ENCODE results near the gene RHEB. TPM values are rescaled to one million over a fixed set of nuclear protein-coding genes. Genes with fewer than 3 reads are reported as not detected.
A peak's percentile ranks its signal among the peaks of the same experiment; 100 is the strongest.

Gene RHEB
- total RNA-seq, 2 donors from 2014 or later, result 44.9 to 91.0 TPM

DNA sequence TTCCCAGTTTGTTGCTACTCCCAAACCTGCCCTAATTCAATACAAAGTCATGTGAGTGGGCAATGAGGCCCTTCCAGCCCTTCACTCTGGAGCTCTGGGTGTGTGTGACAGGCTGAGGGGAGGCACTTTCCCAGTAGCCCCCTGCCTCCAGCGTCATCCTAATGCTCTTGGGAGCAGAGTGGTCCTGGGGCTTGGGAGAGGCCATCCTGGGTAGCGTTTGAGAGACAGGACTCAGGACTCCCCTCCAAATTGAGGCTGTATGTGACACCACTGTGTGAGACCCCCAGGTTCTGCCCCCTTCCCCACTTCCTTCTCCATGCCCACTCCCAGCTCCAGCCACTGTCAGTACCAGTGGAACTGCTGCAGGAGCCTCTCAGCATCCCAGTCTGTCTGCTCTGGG lies 73.3 kb downstream of the RHEB start:
- 74 to 88% methylated on average over 1 to 2 of the region's 2 CpGs for WGBS, 2 donors
- DNase-seq (peak in 2 of 4 donors; percentile 4 to 5), ATAC-seq (no peak)
- no peak overlapping the region for H3K27ac ChIP-seq
- no peak overlapping the region for H3K4me3 ChIP-seq
- H3K36me3 ChIP-seq (replicated peaks in 1 of 2; ENCODE audit: insufficient read depth in 1 of 2, low read depth in 2 of 2), result no peaks in the 10 kb centered on the region
- intact Hi-C loops (cut with DNase I), result loop anchor here (5.0 kb wide), 1 partner anchor 79 kb away; no protein-coding TSS in a partner anchor
- peaks cover 6% of the 10 kb centered on the region for H3K4me1 ChIP-seq
- no peaks in the 10 kb centered on the region for H3K9me3 ChIP-seq
- no peaks in the 10 kb centered on the region for H3K27me3 ChIP-seq
- no peak for TF ChIP-seq POLR2A (IDR thresholded peaks at IDR 0.05)
- TF ChIP-seq, protein P1, sequence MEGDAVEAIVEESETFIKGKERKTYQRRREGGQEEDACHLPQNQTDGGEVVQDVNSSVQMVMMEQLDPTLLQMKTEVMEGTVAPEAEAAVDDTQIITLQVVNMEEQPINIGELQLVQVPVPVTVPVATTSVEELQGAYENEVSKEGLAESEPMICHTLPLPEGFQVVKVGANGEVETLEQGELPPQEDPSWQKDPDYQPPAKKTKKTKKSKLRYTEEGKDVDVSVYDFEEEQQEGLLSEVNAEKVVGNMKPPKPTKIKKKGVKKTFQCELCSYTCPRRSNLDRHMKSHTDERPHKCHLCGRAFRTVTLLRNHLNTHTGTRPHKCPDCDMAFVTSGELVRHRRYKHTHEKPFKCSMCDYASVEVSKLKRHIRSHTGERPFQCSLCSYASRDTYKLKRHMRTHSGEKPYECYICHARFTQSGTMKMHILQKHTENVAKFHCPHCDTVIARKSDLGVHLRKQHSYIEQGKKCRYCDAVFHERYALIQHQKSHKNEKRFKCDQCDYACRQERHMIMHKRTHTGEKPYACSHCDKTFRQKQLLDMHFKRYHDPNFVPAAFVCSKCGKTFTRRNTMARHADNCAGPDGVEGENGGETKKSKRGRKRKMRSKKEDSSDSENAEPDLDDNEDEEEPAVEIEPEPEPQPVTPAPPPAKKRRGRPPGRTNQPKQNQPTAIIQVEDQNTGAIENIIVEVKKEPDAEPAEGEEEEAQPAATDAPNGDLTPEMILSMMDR (IDR thresholded peaks at IDR 0.05), result no peak

DNA sequence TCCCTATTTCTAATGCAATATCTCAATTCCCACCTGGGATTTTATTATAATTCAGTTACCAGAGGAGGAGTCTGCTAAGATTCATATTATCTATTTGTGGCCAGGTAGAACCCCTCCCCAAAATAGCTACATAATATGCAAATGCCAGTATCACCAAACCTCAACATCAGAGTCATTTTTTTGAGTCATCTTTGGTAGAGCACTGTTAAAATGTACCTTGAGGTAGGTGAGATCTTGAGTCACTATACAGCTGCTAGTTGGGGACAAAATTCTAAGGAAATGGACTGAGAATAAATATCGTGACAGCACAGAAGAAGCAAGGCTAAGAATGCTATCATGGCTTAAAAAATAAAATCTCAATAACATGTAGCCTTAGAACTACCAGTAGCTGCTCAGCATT lies 75.1 kb downstream of the RHEB start:
- intact Hi-C loops (cut with DNase I), result loop anchor here (5.0 kb wide), 1 partner anchor 77 kb away; no protein-coding TSS in a partner anchor
- ATAC-seq, result no peak

DNA sequence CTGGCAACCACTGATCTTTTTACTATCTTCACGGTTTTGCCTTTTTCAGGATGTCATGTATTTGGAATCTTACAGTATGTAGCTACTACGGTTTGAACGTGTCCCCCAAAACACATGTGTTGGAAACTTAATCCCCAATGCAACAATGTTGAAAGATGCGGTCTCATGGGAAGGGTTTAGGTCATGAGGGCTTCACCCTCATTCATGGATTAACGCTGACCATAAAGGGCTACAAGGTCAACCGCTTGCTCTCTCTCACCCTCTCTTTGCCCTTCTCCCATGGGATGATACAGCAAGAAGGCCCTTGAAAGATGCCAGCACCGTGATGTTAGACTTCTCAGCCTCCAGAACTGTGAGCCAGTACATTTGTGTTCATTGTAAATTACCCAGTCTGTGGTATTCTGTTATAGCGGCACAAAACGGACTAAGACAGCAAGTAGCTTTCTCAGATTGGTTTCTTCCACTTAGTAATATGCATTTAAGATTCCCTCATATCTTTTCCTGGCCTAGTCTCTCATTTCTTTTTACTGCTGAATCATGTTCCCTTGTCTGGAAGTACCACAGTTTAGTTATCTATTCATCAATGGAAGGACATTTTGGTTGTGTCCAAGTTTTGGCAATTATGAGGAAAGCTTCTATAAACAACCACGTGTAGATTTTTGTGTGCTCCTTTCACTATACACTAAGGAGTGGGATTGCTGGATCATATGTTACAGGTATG lies 76.8 kb downstream of the RHEB start:
- intact Hi-C loops (cut with DNase I), result no loop called here
- 81 to 82% methylated on average over 10 of the region's 10 CpGs for WGBS, 2 donors
- Histone ChIP-seq H3K27ac (no peak overlapping the region), H3K9me3 (no peaks in the 10 kb centered on the region), H3K36me3 (replicated peaks in 1 of 2; ENCODE audit: insufficient read depth in 1 of 2, low read depth in 2 of 2) (no peaks in the 10 kb centered on the region), H3K4me1 (peaks cover 7% of the 10 kb centered on the region), H3K27me3 (no peaks in the 10 kb centered on the region), H3K4me3 (no peak overlapping the region)
- no peak for TF ChIP-seq POLR2A (IDR thresholded peaks at IDR 0.05)
- TF ChIP-seq, protein P1 (IDR thresholded peaks at IDR 0.05), result no peak
- DNase-seq, result no peak
- ATAC-seq, result no peak

More for the DNA sequence above, 75.1 kb downstream of the RHEB start:
- peaks cover 10% of the 10 kb centered on the region for H3K4me1 ChIP-seq
- no peaks in the 10 kb centered on the region for H3K36me3 ChIP-seq (replicated peaks in 1 of 2; ENCODE audit: insufficient read depth in 1 of 2, low read depth in 2 of 2)
- no peak for DNase-seq
- no peak overlapping the region for H3K4me3 ChIP-seq
- no peaks in the 10 kb centered on the region for H3K9me3 ChIP-seq
- WGBS, 2 donors, result 79 to 87% methylated on average over 1 of the region's 1 CpG
- no peaks in the 10 kb centered on the region for H3K27me3 ChIP-seq
- no peak overlapping the region for H3K27ac ChIP-seq
- TF ChIP-seq, protein P1 (IDR thresholded peaks at IDR 0.05), result no peak
- no peak for TF ChIP-seq POLR2A (IDR thresholded peaks at IDR 0.05)

DNA sequence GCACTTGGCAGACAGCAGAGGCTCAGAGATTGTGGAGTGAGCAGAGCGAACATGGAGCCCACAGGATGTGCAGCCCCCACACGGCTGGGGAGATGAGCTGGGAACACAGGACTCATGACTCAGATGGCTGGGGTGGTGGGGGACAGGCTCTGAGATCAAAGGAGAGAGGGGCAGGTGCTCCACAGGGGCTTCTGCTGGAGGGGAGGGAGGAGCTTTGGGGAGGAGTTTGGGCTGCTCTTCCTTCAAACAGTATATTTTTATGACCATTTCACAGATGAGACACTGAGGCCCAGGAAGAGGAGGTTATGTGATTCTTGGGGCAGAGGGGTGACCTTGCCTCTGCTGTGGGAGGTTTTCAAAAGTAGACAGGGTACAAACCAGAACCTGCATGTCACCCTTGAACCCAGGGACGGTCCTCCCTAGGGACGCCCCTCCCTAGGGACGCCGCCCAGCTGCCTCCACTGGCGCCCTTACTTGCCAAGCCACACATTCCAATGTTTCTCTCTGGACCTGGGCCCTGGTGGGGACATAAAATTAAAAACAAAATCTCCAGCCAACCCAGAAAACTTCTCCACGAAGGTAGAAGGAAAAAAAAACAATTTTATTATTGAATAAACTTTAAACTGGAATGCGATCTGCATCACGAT lies 78.8 kb downstream of the RHEB start:
- no peaks in the 10 kb centered on the region for H3K27me3 ChIP-seq
- ATAC-seq (peak; percentile 24), DNase-seq (peak in 1 of 4 donors; percentile 8)
- TF ChIP-seq, protein P1 (IDR thresholded peaks at IDR 0.05), result no peak
- no peak for TF ChIP-seq POLR2A (IDR thresholded peaks at IDR 0.05)
- intact Hi-C loops (cut with DNase I), result no loop called here
- 59 to 69% methylated on average over 10 of the region's 10 CpGs for WGBS, 2 donors
- H3K27ac ChIP-seq, result no peak overlapping the region
- H3K36me3 ChIP-seq (replicated peaks in 1 of 2; ENCODE audit: insufficient read depth in 1 of 2, low read depth in 2 of 2), result no peaks in the 10 kb centered on the region
- H3K4me1 ChIP-seq, result peaks cover 7% of the 10 kb centered on the region
- no peak overlapping the region for H3K4me3 ChIP-seq
- H3K9me3 ChIP-seq, result no peaks in the 10 kb centered on the region

Data from body of pancreas (tissue), 4 donors.